ENCODE data around the gene IL17B.
"Not testable (repeated sequence)": the region's sequence is repeated elsewhere in the genome, so short reads cannot be mapped to it uniquely, and the experiment has no call there.

DNA sequence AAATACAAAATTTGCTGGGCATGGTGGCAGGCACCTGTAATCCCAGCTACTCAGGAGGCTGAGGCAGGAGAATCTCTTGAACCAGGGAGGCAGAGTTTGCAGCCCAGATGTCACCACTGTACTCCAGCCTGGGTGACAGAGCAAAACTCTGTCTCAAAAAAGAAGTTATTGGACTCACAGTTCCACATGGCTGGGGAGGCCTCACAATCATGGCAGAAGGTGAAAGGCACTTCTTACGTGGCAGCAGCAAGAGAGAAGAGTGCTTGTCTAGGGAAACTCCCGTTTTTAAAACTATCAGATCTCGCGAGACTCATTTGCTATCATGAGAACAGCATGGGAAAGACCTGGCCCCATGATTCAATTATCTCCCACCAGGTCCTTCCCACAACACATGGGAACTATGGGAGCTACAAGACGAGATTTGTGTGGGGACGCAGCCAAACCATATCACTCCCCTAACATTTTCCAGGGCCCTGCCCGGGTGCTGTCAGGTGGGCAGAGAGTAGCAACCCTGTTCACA, 19.7 kb upstream of the IL17B start:
- TF ChIP-seq CREB1 (CRISPR knock-in tag; IDR thresholded peaks at IDR 0.05); ZNF232 (CRISPR knock-in tag; IDR thresholded peaks at IDR 0.05); ETV6 (CRISPR knock-in tag; IDR thresholded peaks at IDR 0.05); ESRRA (CRISPR knock-in tag; IDR thresholded peaks at IDR 0.05; ENCODE audit: borderline replicate concordance); ZNF263 (CRISPR knock-in tag; IDR thresholded peaks at IDR 0.05; ENCODE audit: low read depth); ZNF138 (CRISPR knock-in tag; conservative IDR thresholded peaks at IDR 0.05); FOXK1 (CRISPR knock-in tag; IDR thresholded peaks at IDR 0.05); SP1 (CRISPR knock-in tag; conservative IDR thresholded peaks at IDR 0.05): not testable (repeated sequence)
- TF ChIP-seq, protein P1, sequence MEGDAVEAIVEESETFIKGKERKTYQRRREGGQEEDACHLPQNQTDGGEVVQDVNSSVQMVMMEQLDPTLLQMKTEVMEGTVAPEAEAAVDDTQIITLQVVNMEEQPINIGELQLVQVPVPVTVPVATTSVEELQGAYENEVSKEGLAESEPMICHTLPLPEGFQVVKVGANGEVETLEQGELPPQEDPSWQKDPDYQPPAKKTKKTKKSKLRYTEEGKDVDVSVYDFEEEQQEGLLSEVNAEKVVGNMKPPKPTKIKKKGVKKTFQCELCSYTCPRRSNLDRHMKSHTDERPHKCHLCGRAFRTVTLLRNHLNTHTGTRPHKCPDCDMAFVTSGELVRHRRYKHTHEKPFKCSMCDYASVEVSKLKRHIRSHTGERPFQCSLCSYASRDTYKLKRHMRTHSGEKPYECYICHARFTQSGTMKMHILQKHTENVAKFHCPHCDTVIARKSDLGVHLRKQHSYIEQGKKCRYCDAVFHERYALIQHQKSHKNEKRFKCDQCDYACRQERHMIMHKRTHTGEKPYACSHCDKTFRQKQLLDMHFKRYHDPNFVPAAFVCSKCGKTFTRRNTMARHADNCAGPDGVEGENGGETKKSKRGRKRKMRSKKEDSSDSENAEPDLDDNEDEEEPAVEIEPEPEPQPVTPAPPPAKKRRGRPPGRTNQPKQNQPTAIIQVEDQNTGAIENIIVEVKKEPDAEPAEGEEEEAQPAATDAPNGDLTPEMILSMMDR (IDR thresholded peaks at IDR 0.05), result not testable (repeated sequence)
- TF ChIP-seq, protein P2, sequence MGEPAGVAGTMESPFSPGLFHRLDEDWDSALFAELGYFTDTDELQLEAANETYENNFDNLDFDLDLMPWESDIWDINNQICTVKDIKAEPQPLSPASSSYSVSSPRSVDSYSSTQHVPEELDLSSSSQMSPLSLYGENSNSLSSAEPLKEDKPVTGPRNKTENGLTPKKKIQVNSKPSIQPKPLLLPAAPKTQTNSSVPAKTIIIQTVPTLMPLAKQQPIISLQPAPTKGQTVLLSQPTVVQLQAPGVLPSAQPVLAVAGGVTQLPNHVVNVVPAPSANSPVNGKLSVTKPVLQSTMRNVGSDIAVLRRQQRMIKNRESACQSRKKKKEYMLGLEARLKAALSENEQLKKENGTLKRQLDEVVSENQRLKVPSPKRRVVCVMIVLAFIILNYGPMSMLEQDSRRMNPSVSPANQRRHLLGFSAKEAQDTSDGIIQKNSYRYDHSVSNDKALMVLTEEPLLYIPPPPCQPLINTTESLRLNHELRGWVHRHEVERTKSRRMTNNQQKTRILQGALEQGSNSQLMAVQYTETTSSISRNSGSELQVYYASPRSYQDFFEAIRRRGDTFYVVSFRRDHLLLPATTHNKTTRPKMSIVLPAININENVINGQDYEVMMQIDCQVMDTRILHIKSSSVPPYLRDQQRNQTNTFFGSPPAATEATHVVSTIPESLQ (CRISPR knock-in tag; IDR thresholded peaks at IDR 0.05), result not testable (repeated sequence)
- TF ChIP-seq, protein P3, sequence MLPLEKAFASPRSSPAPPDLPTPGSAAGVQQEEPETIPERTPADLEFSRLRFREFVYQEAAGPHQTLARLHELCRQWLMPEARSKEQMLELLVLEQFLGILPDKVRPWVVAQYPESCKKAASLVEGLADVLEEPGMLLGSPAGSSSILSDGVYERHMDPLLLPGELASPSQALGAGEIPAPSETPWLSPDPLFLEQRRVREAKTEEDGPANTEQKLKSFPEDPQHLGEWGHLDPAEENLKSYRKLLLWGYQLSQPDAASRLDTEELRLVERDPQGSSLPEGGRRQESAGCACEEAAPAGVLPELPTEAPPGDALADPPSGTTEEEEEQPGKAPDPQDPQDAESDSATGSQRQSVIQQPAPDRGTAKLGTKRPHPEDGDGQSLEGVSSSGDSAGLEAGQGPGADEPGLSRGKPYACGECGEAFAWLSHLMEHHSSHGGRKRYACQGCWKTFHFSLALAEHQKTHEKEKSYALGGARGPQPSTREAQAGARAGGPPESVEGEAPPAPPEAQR (CRISPR knock-in tag; IDR thresholded peaks at IDR 0.05), result not testable (repeated sequence)
- TF ChIP-seq, protein P4, sequence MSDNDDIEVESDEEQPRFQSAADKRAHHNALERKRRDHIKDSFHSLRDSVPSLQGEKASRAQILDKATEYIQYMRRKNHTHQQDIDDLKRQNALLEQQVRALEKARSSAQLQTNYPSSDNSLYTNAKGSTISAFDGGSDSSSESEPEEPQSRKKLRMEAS (CRISPR knock-in tag; IDR thresholded peaks at IDR 0.05), result not testable (repeated sequence)
- TF ChIP-seq, protein P5, sequence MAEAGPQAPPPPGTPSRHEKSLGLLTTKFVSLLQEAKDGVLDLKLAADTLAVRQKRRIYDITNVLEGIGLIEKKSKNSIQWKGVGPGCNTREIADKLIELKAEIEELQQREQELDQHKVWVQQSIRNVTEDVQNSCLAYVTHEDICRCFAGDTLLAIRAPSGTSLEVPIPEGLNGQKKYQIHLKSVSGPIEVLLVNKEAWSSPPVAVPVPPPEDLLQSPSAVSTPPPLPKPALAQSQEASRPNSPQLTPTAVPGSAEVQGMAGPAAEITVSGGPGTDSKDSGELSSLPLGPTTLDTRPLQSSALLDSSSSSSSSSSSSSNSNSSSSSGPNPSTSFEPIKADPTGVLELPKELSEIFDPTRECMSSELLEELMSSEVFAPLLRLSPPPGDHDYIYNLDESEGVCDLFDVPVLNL (CRISPR knock-in tag; IDR thresholded peaks at IDR 0.05; ENCODE audit: borderline replicate concordance, low read depth), result not testable (repeated sequence)
- TF ChIP-seq, protein P6, sequence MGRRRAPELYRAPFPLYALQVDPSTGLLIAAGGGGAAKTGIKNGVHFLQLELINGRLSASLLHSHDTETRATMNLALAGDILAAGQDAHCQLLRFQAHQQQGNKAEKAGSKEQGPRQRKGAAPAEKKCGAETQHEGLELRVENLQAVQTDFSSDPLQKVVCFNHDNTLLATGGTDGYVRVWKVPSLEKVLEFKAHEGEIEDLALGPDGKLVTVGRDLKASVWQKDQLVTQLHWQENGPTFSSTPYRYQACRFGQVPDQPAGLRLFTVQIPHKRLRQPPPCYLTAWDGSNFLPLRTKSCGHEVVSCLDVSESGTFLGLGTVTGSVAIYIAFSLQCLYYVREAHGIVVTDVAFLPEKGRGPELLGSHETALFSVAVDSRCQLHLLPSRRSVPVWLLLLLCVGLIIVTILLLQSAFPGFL (CRISPR knock-in tag; IDR thresholded peaks at IDR 0.05; ENCODE audit: borderline replicate concordance), result not testable (repeated sequence)
